Measurements from ENCODE around the gene GPR137B. TPM values are rescaled to one million over a fixed set of nuclear protein-coding genes. Genes with fewer than 3 reads are reported as not detected.
"Not testable (repeated sequence)": the region's sequence is repeated elsewhere in the genome, so short reads cannot be mapped to it uniquely, and the experiment has no call there.

Gene GPR137B
- total and polyA plus RNA-seq, 3 experiments from 2014 or later: 8.3 to 13.0 (median 8.8) TPM

DNA sequence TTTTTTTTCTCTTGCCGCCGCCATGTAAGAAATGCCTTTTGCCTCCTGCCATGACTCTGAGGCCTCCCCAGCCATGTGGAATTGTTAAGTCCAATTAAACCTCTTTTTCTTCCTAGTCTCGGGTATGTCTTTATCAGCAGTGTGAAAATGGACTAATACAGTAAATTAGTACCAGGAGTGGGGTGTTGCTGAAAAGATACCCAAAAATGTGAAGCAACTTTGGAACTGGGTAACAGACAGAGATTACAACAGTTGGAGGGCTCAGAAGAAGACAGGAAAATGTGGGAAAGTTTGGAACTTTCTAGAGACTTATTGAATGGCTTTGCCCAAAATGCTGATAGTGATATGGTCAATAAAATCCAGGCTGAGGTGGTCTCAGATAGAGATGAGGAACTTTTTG is 19.4 kb downstream of the GPR137B start:
- CTCF ChIA-PET; POLR2A ChIA-PET; H3K27ac ChIP-seq (ENCODE audit: low read depth, low read length); H3K9me3 ChIP-seq (ENCODE audit: low read length); DNase-seq; H3K4me3 ChIP-seq (ENCODE audit: low read length); H3K27me3 Mint-ChIP-seq; H3K27me3 ChIP-seq (ENCODE audit: insufficient read depth, low read length, poor library complexity, severe bottlenecking); H3K36me3 ChIP-seq (ENCODE audit: insufficient read depth, low read length): not testable (repeated sequence)
- Mint-ChIP-seq H3K36me3 (peaks cover 13 to 32% (median 17%) of the 10 kb centered on the region in 3 donors), H3K4me3 (peak overlapping the region in 1 of 7 donors; percentile 34), H3K9me3 (peaks cover 3 to 28% (median 11%) of the 10 kb centered on the region in 5 donors), H3K27ac (peak overlapping the region in 4 of 8 donors; percentile 21 to 90 (median 60)), H3K4me1 (peaks cover 45 to 70% (median 68%) of the 10 kb centered on the region in 3 donors)
- H3K4me1 ChIP-seq (ENCODE audit: insufficient read depth, low read length): peaks cover 18% of the 10 kb centered on the region

DNA sequence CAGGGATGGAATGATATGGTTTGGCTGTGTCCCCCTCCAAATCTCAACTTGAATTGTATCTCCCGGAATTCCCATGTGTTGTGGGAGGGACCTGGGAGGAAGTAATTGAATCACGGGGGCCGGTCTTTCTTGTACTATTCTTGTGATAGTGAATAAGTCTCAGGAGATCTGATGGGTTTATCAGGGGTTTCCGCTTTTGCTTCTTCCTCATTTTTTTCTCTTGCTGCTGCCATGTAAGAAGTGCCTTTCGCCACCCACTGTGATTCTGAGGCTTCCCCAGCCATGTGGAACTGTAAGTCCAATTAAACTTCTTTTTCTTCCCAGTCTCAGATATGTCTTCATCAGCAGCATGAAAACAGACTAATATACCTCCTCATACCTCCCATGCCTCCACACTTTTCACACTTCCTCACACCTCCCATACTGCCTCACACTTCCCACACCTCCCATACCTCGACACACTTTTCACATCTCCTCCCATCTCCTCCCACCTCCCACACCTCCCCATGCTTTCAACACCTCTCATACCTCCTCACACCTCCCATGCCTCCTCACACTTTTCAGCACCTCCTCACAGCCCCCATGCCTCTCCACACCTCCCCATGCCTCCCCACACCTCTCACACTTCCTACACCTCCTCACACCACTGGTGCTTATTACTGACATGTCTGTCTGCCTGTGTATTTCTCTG is 21.3 kb downstream of the GPR137B start:
- peaks cover 8% of the 10 kb centered on the region for H3K4me1 ChIP-seq (ENCODE audit: insufficient read depth, low read length)
- POLR2A ChIA-PET: no interaction called here
- Mint-ChIP-seq H3K27ac (peak overlapping the region; percentile 6 to 91 (median 44)), H3K4me1 (peaks cover 41 to 57% (median 55%) of the 10 kb centered on the region in 3 donors), H3K9me3 (peaks cover 3 to 28% (median 11%) of the 10 kb centered on the region in 5 donors), H3K4me3 (peak overlapping the region in 3 of 7 donors; percentile 1 to 28 (median 18)), H3K36me3 (peaks cover 13 to 30% (median 21%) of the 10 kb centered on the region in 3 donors), H3K27me3 (no peaks in the 10 kb centered on the region)
- H3K4me3 ChIP-seq (ENCODE audit: low read length): no peak overlapping the region
- no peak overlapping the region for H3K27ac ChIP-seq (ENCODE audit: low read depth, low read length)
- CTCF ChIA-PET: no interaction called here
- no peaks in the 10 kb centered on the region for H3K27me3 ChIP-seq (ENCODE audit: insufficient read depth, low read length, poor library complexity, severe bottlenecking)
- peak in 1 of 5 donors; percentile 21 for DNase-seq
- peaks cover 7% of the 10 kb centered on the region for H3K9me3 ChIP-seq (ENCODE audit: low read length)
- H3K36me3 ChIP-seq (ENCODE audit: insufficient read depth, low read length): no peaks in the 10 kb centered on the region

DNA sequence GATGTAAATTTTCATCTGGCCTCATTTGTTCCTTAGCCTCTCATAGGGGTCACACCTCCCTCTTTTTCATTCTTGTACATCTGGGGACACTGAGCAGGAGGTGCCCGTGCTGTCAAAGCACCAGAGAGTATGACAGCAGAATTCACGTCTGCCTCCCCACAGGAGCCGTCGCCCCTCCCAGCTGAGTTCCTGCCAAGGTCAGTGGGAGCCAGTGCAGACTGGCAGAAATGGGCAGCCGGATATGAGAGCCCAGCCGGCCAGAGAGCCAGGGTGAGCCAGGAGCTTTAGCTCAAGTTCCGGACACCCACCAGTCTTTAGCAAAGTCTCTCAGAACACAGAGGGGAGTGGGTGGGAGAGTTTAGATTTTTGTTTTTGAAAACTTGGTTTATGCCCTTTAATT is 21.9 kb downstream of the GPR137B start:
- peaks cover 3 to 28% (median 11%) of the 10 kb centered on the region in 5 donors for H3K9me3 Mint-ChIP-seq
- no peak for DNase-seq
- peaks cover 35 to 51% (median 50%) of the 10 kb centered on the region in 3 donors for H3K4me1 Mint-ChIP-seq
- H3K4me3 ChIP-seq (ENCODE audit: low read length): no peak overlapping the region
- H3K36me3 ChIP-seq (ENCODE audit: insufficient read depth, low read length): no peaks in the 10 kb centered on the region
- ChIA-PET CTCF (no interaction called here), POLR2A (no interaction called here)
- peaks cover 8% of the 10 kb centered on the region for H3K4me1 ChIP-seq (ENCODE audit: insufficient read depth, low read length)
- H3K27me3 Mint-ChIP-seq: no peaks in the 10 kb centered on the region
- H3K27ac Mint-ChIP-seq: peak overlapping the region in 7 of 8 donors; percentile 4 to 91 (median 60)
- no peak overlapping the region for H3K27ac ChIP-seq (ENCODE audit: low read depth, low read length)
- H3K36me3 Mint-ChIP-seq: peaks cover 14 to 29% (median 24%) of the 10 kb centered on the region in 3 donors
- H3K27me3 ChIP-seq (ENCODE audit: insufficient read depth, low read length, poor library complexity, severe bottlenecking): no peaks in the 10 kb centered on the region
- H3K9me3 ChIP-seq (ENCODE audit: low read length): peaks cover 7% of the 10 kb centered on the region
- peak overlapping the region in 2 of 7 donors; percentile 49 to 65 for H3K4me3 Mint-ChIP-seq

DNA sequence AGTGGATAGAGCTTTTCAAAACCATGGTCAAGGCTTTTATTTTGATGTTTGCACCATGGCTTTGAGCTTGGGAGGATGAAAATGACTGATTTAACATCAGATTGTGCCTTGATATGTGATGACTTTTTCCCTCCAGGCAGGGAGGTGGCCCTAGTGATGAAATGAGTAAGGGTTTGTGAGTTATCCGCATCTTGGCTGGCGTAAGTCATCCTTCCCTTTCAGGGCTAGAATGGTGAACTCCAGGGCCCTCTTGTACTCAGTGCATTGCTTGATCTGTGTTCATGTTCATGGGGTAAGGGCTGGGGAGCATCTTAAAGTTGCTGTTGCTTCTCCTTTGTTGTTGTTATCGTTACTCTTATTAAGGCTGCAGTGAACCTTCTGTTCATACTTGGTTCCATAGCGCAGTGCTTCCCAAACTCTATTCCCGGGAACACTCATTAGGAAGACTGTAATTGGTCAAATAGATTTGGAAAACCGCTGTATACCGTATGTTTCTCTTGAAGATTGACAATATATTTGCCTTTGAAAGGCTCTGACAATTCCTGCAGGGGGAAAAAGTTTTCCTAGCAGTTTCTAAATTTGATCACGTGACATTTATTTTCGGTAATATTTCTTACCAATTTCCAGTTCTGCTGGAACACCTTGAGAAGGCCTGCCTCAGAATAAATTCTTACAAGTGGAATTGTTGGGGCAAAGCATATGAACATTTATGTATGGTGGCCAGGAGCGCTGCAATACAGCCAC is 23.1 kb downstream of the GPR137B start:
- H3K27me3 ChIP-seq (ENCODE audit: insufficient read depth, low read length, poor library complexity, severe bottlenecking): no peaks in the 10 kb centered on the region
- peaks cover 7% of the 10 kb centered on the region for H3K9me3 ChIP-seq (ENCODE audit: low read length)
- H3K4me3 Mint-ChIP-seq: no peak overlapping the region
- CTCF ChIA-PET: no interaction called here
- H3K4me1 Mint-ChIP-seq: peaks cover 29 to 39% (median 39%) of the 10 kb centered on the region in 3 donors
- no peaks in the 10 kb centered on the region for H3K36me3 ChIP-seq (ENCODE audit: insufficient read depth, low read length)
- H3K36me3 Mint-ChIP-seq: peaks cover 17 to 32% (median 27%) of the 10 kb centered on the region in 3 donors
- POLR2A ChIA-PET: no interaction called here
- H3K27ac Mint-ChIP-seq: no peak overlapping the region
- H3K27me3 Mint-ChIP-seq: no peaks in the 10 kb centered on the region
- no peak overlapping the region for H3K27ac ChIP-seq (ENCODE audit: low read depth, low read length)
- H3K4me1 ChIP-seq (ENCODE audit: insufficient read depth, low read length): peaks cover 3% of the 10 kb centered on the region
- H3K9me3 Mint-ChIP-seq: peaks cover 3 to 27% (median 11%) of the 10 kb centered on the region in 5 donors
- no peak overlapping the region for H3K4me3 ChIP-seq (ENCODE audit: low read length)
- DNase-seq: no peak

DNA sequence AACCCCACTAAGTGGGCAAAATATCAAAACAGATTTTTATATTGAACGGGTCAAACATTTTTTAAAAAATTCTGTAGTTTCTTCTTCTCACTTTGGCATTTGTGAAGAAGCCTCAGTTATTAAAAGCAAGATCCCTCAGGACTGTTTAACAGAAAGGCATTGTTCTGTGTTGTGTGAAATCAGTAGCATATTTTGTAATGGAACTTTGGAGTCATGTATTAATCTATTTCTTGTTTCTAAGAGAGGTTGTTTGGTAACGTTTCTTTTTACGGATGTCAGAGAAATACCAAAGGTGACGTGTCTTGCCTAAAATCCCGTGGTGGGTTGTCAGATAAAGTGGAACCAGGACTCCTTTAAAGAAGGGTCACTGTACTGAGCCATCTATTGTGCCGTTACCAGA is 23.7 kb downstream of the GPR137B start:
- Mint-ChIP-seq H3K4me1 (peaks cover 23 to 33% (median 33%) of the 10 kb centered on the region in 3 donors), H3K27me3 (no peaks in the 10 kb centered on the region), H3K27ac (no peak overlapping the region), H3K4me3 (no peak overlapping the region), H3K36me3 (peaks cover 17 to 27% (median 27%) of the 10 kb centered on the region in 3 donors), H3K9me3 (peaks cover 3 to 23% (median 11%) of the 10 kb centered on the region in 5 donors)
- no peaks in the 10 kb centered on the region for H3K27me3 ChIP-seq (ENCODE audit: insufficient read depth, low read length, poor library complexity, severe bottlenecking)
- H3K9me3 ChIP-seq (ENCODE audit: low read length): peaks cover 4% of the 10 kb centered on the region
- CTCF ChIA-PET: no interaction called here
- no peaks in the 10 kb centered on the region for H3K36me3 ChIP-seq (ENCODE audit: insufficient read depth, low read length)
- no peak overlapping the region for H3K4me3 ChIP-seq (ENCODE audit: low read length)
- POLR2A ChIA-PET: no interaction called here
- no peak for DNase-seq
- no peaks in the 10 kb centered on the region for H3K4me1 ChIP-seq (ENCODE audit: insufficient read depth, low read length)
- no peak overlapping the region for H3K27ac ChIP-seq (ENCODE audit: low read depth, low read length)

DNA sequence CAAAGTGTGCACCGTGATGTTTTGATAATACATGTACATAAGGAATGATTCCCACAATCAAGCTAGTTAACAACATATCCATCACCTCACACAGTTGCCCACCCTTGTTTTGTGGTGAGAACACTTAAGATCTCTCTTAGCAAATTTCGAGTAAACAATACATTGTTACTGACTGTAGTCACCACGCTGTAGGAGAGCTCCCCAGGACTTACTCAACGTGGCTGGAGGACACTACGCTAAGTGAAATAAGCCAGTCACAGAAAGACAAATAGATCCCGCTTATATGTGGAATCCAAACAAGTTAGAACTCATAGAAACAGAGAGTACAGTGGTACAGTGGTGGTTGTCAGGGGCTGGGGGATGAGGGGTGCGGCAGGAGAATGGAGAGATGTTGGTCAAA is 24.8 kb downstream of the GPR137B start:
- Histone ChIP-seq H3K27ac (ENCODE audit: low read depth, low read length) (no peak overlapping the region), H3K9me3 (ENCODE audit: low read length) (no peaks in the 10 kb centered on the region), H3K4me3 (ENCODE audit: low read length) (no peak overlapping the region), H3K36me3 (ENCODE audit: insufficient read depth, low read length) (no peaks in the 10 kb centered on the region), H3K27me3 (ENCODE audit: insufficient read depth, low read length, poor library complexity, severe bottlenecking) (no peaks in the 10 kb centered on the region), H3K4me1 (ENCODE audit: insufficient read depth, low read length) (no peaks in the 10 kb centered on the region)
- H3K27me3 Mint-ChIP-seq: no peaks in the 10 kb centered on the region
- H3K36me3 Mint-ChIP-seq: peaks cover 14 to 26% (median 16%) of the 10 kb centered on the region in 3 donors
- H3K27ac Mint-ChIP-seq: peak overlapping the region in 1 of 8 donors; percentile 43
- peaks cover 0 to 12% (median 3%) of the 10 kb centered on the region in 5 donors for H3K9me3 Mint-ChIP-seq
- H3K4me3 Mint-ChIP-seq: no peak overlapping the region
- ChIA-PET POLR2A (no interaction called here), CTCF (no interaction called here)
- H3K4me1 Mint-ChIP-seq: peaks cover 17 to 25% (median 21%) of the 10 kb centered on the region in 3 donors
- DNase-seq: no peak

DNA sequence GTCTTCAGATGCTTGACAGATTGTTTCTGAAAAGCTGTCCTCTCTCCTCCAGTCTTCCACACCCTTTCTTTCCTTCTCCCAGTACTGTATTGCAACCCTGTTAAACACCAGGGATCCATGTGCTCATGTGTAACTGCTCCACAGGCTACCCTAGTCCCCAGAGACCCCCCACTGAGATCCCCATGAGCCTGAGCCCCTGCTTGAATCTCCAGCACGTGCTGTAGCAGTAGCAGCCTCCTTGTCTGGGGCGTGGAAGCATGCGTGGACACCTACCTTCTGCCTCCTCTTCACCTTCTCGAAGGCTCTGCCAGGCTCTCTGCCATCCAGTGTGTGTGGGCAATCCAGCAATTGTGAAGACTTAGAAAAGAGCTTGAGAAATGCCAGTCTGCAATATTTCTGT is 25.2 kb downstream of the GPR137B start:
- no peak for DNase-seq
- no peak overlapping the region for H3K27ac ChIP-seq (ENCODE audit: low read depth, low read length)
- no peak overlapping the region for H3K4me3 ChIP-seq (ENCODE audit: low read length)
- H3K36me3 Mint-ChIP-seq: peaks cover 14 to 28% (median 16%) of the 10 kb centered on the region in 3 donors
- H3K4me1 Mint-ChIP-seq: peaks cover 17 to 25% (median 20%) of the 10 kb centered on the region in 3 donors
- peaks cover 0 to 10% (median 3%) of the 10 kb centered on the region in 5 donors for H3K9me3 Mint-ChIP-seq
- no peaks in the 10 kb centered on the region for H3K27me3 Mint-ChIP-seq
- H3K36me3 ChIP-seq (ENCODE audit: insufficient read depth, low read length): no peaks in the 10 kb centered on the region
- no peak overlapping the region for H3K27ac Mint-ChIP-seq
- no peaks in the 10 kb centered on the region for H3K27me3 ChIP-seq (ENCODE audit: insufficient read depth, low read length, poor library complexity, severe bottlenecking)
- ChIA-PET CTCF (no interaction called here), POLR2A (no interaction called here)
- no peaks in the 10 kb centered on the region for H3K4me1 ChIP-seq (ENCODE audit: insufficient read depth, low read length)
- H3K9me3 ChIP-seq (ENCODE audit: low read length): no peaks in the 10 kb centered on the region
- no peak overlapping the region for H3K4me3 Mint-ChIP-seq

Measured in CD8-positive, alpha-beta memory T cell (primary cell).